ENCODE measurements around the gene GNPDA1. TPM values are rescaled to one million over a fixed set of nuclear protein-coding genes. Genes with fewer than 3 reads are reported as not detected.

GNPDA1 gene
- total and polyA plus RNA-seq, 2 of the 4 experiments (the other 2 are of a cell fraction) = 23.1 to 60.6 TPM

DNA sequence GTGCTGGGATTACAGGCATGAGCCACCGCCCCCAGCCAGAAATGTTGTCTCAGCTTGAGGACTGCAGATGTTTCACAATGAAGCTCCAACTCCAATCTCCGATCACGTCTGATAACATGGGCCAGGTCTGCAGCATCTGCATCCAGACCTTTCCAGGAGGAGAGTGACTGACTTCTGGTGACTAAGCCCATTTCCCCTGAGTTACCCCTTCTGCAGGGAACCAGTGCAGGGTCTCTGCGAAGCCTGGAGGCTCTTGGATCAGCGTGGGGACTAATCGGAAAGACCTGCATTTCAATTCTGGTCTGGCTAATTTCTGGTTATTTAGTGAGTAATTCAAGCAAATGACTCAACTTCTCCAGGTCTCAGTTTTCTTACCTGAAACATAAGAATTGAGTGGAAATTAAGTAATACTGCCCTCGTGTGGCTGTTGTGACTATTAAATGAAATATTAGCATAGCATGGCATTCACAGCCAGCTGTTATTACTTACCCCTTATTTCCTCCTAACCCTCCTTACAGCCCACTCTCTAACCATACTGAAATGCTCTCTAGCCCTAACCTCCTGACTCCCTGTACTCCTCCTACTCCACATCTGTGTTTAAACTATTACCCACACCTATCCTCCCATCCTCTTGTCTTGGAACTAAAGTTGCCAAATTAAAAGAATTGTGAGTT lies 2.2 kb upstream of the GNPDA1 start:
- Histone ChIP-seq H2AK5ac (ENCODE audit: low read depth, low read length) (no peak overlapping the region), H3K4ac (ENCODE audit: low read depth, low read length) (no peak overlapping the region), H4K8ac (ENCODE audit: low read depth in 2 of 2, low read length in 2 of 2) (no peak overlapping the region), H3K79me1 (ENCODE audit: low read depth in 1 of 2, low read length in 2 of 2) (peaks cover 4 to 17% of the 10 kb centered on the region in 2 experiments; a peak in 3 of 4 replicates), H3K27me3 (ENCODE audit: control insufficient read depth, insufficient read depth, low read length) (no peaks in the 10 kb centered on the region), H4K20me1 (ENCODE audit: insufficient read depth, low read length) (no peaks in the 10 kb centered on the region), H2BK5ac (ENCODE audit: low read depth, low read length, poor library complexity, severe bottlenecking) (no peak overlapping the region), H3K4me3 (ENCODE audit: insufficient read depth, low read depth, low read length) (no peak overlapping the region), H3K14ac (replicated peaks; ENCODE audit: low read depth, low read length) (no peak overlapping the region), H3K56ac (ENCODE audit: extremely low read depth, insufficient read depth, low read length) (no peak overlapping the region), H3K4me2 (ENCODE audit: low read depth, low read length) (no peak overlapping the region), H2AK9ac (replicated peaks; ENCODE audit: low read depth, low read length, poor library complexity) (peak overlapping the region; percentile 60), H3K18ac (ENCODE audit: low read depth, low read length) (no peak overlapping the region), H4K5ac (ENCODE audit: low read depth, low read length) (no peak overlapping the region), H2BK15ac (ENCODE audit: low read depth, low read length) (no peak overlapping the region), H3K9ac (ENCODE audit: low read depth, low read length) (no peak overlapping the region), H3K36me3 (ENCODE audit: control insufficient read depth, insufficient read depth, low read length) (peaks cover 7% of the 10 kb centered on the region; the same call in 1 of the 2 replicates), H3K9me1 (ENCODE audit: insufficient read depth, low read length) (peaks cover 19% of the 10 kb centered on the region), H3K4me1 (ENCODE audit: control insufficient read depth, insufficient read depth, low read length) (peaks cover 10% of the 10 kb centered on the region), H2AFZ (replicated peaks; ENCODE audit: low read length, poor library complexity) (no peak overlapping the region), H3K23ac (ENCODE audit: low read depth, low read length) (no peak overlapping the region), H4K91ac (ENCODE audit: insufficient read depth, low read depth, low read length) (no peak overlapping the region), H3K9me3 (ENCODE audit: control insufficient read depth, insufficient read depth, low read length) (no peaks in the 10 kb centered on the region), H2BK120ac (ENCODE audit: low read depth, low read length) (no peak overlapping the region), H3K27ac (ENCODE audit: insufficient read depth, low read length) (no peak overlapping the region), H2BK20ac (ENCODE audit: low read depth, low read length) (no peak overlapping the region)
- intact Hi-C loops (cut with micrococcal nuclease) (loop anchor here (2.0 to 10.0 kb wide), 4 partner anchors 47 to 680 kb away; partner anchors contain the start of gene NDFIP1), in situ Hi-C loops (cut with MboI; ENCODE audit: low sequenced_read_pairs) (no loop called here), dilution Hi-C loops (cut with HindIII; ENCODE audit: low sequenced_read_pairs, unreplicated experiment) (no loop called here)
- ChIA-PET POLR2A (ENCODE audit: unreplicated experiment) (no interaction called here), CTCF (interaction anchor here (0.8 to 1.8 kb wide), 4 partner anchors 10 to 128 kb away, joined by 3 to 9 read pairs (median 4); no protein-coding TSS in a partner anchor)
- WGBS, 2 experiments (ENCODE audit: extremely low coverage in 2 of 2, insufficient read length in 1 of 2) = 77% methylated on average over 3 of the region's 7 CpGs; no CpG with 5 or more reads in 1 of the 2 experiments
- DNase-seq (peak; percentile 62), ATAC-seq (ENCODE audit: low read depth) (no peak)
- no TSS peak for BruUV-seq (replicated peaks)
- TF ChIP-seq FOS (IDR thresholded peaks at IDR 0.05; ENCODE audit: low read depth, low read length) (no peak), RFX5 (IDR thresholded peaks at IDR 0.05; ENCODE audit: low read depth, low read length) (no peak), BHLHE40 (IDR thresholded peaks at IDR 0.05; ENCODE audit: low read depth, low read length) (no peak), CEBPB (IDR thresholded peaks at IDR 0.05; ENCODE audit: low read depth, low read length) (no peak), RCOR1 (IDR thresholded peaks at IDR 0.05; ENCODE audit: insufficient replicate concordance, low read length) (no peak), POLR2A (IDR thresholded peaks at IDR 0.05; ENCODE audit: low read depth, low read length) (no peak), CHD1 (IDR thresholded peaks at IDR 0.05; ENCODE audit: low read depth, low read length) (no peak), MAZ (IDR thresholded peaks at IDR 0.05; ENCODE audit: borderline replicate concordance, low read depth, low read length) (no peak), MAFK (IDR thresholded peaks at IDR 0.05; ENCODE audit: low read depth, low read length) (no peak), MXI1 (IDR thresholded peaks at IDR 0.05; ENCODE audit: borderline replicate concordance, low read depth, low read length) (no peak), SMC3 (IDR thresholded peaks at IDR 0.05; ENCODE audit: low read depth, low read length) (peak; percentile 22; the same call in 1 of the 2 replicates), RAD21 (IDR thresholded peaks at IDR 0.05; ENCODE audit: low read length) (peak; percentile 18)
- TF ChIP-seq, protein P1, sequence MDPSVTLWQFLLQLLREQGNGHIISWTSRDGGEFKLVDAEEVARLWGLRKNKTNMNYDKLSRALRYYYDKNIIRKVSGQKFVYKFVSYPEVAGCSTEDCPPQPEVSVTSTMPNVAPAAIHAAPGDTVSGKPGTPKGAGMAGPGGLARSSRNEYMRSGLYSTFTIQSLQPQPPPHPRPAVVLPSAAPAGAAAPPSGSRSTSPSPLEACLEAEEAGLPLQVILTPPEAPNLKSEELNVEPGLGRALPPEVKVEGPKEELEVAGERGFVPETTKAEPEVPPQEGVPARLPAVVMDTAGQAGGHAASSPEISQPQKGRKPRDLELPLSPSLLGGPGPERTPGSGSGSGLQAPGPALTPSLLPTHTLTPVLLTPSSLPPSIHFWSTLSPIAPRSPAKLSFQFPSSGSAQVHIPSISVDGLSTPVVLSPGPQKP (IDR thresholded peaks at IDR 0.05; ENCODE audit: borderline replicate concordance, low read depth, low read length) = no peak
- TF ChIP-seq, protein P2, sequence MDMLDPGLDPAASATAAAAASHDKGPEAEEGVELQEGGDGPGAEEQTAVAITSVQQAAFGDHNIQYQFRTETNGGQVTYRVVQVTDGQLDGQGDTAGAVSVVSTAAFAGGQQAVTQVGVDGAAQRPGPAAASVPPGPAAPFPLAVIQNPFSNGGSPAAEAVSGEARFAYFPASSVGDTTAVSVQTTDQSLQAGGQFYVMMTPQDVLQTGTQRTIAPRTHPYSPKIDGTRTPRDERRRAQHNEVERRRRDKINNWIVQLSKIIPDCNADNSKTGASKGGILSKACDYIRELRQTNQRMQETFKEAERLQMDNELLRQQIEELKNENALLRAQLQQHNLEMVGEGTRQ (IDR thresholded peaks at IDR 0.05; ENCODE audit: low read depth, low read length) = no peak
- TF ChIP-seq, protein P3, sequence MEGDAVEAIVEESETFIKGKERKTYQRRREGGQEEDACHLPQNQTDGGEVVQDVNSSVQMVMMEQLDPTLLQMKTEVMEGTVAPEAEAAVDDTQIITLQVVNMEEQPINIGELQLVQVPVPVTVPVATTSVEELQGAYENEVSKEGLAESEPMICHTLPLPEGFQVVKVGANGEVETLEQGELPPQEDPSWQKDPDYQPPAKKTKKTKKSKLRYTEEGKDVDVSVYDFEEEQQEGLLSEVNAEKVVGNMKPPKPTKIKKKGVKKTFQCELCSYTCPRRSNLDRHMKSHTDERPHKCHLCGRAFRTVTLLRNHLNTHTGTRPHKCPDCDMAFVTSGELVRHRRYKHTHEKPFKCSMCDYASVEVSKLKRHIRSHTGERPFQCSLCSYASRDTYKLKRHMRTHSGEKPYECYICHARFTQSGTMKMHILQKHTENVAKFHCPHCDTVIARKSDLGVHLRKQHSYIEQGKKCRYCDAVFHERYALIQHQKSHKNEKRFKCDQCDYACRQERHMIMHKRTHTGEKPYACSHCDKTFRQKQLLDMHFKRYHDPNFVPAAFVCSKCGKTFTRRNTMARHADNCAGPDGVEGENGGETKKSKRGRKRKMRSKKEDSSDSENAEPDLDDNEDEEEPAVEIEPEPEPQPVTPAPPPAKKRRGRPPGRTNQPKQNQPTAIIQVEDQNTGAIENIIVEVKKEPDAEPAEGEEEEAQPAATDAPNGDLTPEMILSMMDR (conservative IDR thresholded peaks at IDR 0.05; ENCODE audit: low read depth, low read length) = peak; percentile 51
